Vagina (tissue), 2 donors: ENCODE measurements around the gene CKS1B.

ENCODE experiments used
- CTCF ChIP-seq, 3 experiments: fragments of 450-650 bp in 2 of 3; fragments of 200-600 bp in 1 of 3; sonication (generic) in 1 of 3; IDR thresholded peaks; one replicate each; pipeline ENCODE4 v1.5.1; 2017 to 2019; ENCODE audit warnings: antibody characterized with exemption in 3 of 3, mild to moderate bottlenecking in 2 of 3, moderate library complexity in 2 of 3
- POLR2A ChIP-seq, 2 donors: fragments of 450-650 bp; IDR thresholded peaks; one replicate each; pipeline ENCODE4 v1.6.1; 2017; ENCODE audit warnings: antibody characterized with exemption in 2 of 2, mild to moderate bottlenecking in 2 of 2, moderate library complexity in 2 of 2
- POLR2AphosphoS5 ChIP-seq, 2 donors: sonication (generic); formaldehyde crosslinking; IDR thresholded peaks; one replicate each; pipeline ENCODE4 v1.9.0; 2017; ENCODE audit warnings: antibody characterized with exemption in 2 of 2, mild to moderate bottlenecking in 2 of 2, low read depth in 1 of 2; ENCODE audit not compliant: insufficient read depth in 1 of 2

- TF ChIP-seq CTCF (IDR thresholded peaks at IDR 0.05), result no peak
- no peak for TF ChIP-seq POLR2AphosphoS5 (IDR thresholded peaks at IDR 0.05; ENCODE audit: insufficient read depth in 1 of 2, low read depth in 1 of 2)
- TF ChIP-seq POLR2A (IDR thresholded peaks at IDR 0.05), result no peak
These were observed 19.7 kb downstream of the CKS1B start for GRCh38 chr1:154994269-154994587.
